Measurements from ENCODE around the gene C15orf39.

- no peak for TF ChIP-seq EZH2 (IDR thresholded peaks at IDR 0.05; ENCODE audit: insufficient read depth, poor library complexity, severe bottlenecking)
- no peak for TF ChIP-seq EZH2phosphoT487 (IDR thresholded peaks at IDR 0.05; ENCODE audit: insufficient read depth, low read depth)
Measured at GRCh38 chr15:75227663-75228280, 26.1 kb downstream of the C15orf39 start.

Data from GM23248 (cell line).